NCI-H2081 treated with DMSO at 0.1 percent for 48 hours (cell line): ENCODE measurements around the gene FAM53B.
"Not testable (repeated sequence)": the region's sequence is repeated elsewhere in the genome, so short reads cannot be mapped to it uniquely, and the experiment has no call there.

Source experiments
- DNase-seq: peaks from one replicate; lab custom pipeline; 2025; lab: John Stamatoyannopoulos, UW

The FAM53B gene

DNA sequence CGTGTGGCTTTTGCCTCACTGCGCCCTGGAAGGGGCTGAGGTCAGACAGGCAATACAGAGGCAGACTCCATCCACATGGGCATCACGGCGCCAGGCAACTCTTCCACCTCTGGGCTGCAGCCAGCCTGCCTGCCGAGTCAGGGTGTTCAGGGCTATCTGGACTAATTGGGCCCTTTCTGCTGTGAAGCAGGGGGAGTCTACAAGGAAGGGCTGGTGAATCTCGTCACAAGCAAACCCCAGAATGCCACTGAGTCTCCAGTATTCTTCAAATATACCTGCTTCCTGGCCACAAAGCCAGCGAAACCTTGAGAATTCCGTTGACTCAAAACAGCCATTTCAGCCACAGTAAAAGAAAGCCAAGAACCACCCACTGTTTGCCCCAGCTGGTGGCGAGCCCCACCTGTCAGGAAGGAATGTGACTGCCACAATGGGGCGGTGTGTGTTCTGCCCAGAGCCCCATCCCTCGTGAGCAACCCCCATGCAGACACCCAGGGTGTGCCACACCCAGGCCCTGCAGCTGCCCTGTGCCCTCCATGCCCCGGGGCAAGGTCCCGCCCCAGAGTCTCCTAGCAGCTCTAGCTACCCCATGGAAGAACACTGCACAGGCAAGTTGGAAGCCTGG is 117.3 kb downstream of the FAM53B start:
- DNase-seq, result no peak

DNA sequence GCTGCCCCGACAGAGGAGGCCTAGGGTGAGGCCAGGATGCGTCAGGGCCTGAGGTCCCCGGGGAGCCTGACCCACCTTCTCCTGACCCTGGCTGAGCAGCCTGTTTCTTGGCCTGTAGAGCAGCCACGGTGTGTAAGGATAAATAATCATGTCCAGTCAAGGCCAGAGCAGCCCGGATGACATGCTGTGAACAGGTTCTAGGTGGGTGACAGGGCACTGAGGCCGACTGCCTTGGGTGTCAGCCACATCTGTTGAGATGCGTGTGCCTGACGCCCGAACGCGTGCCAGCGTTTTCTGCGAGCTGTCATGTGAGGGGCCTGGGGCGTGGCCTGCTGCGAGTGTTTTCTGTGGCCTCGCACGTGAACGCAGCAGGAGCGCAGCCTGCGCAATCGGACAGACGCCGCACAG is 118.3 kb downstream of the FAM53B start:
- DNase-seq, result no peak

GRCh38 chr10:124624895-124625294 is 119.3 kb downstream of the FAM53B start:
- DNase-seq, result no peak

DNA sequence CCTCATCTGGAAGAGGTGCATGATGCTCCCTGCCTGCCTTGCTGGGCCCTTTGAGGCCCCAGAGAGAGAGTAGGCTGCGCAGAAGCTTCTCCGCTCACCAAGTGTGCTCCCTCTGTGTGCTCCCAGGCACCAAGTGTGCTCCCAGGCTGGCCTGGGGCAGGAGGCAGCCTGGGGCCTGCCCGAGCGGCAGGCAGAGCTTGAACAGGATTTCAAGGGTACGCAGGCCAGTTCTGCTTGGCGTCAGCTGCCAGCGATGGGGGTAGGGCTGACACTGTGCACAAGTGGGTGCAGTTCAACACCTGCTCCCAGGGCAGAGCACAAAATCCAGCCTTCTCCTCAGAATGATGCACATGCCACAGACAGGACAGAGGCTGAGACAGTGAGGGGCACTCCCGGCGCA is 119.7 kb downstream of the FAM53B start:
- no peak for DNase-seq

DNA sequence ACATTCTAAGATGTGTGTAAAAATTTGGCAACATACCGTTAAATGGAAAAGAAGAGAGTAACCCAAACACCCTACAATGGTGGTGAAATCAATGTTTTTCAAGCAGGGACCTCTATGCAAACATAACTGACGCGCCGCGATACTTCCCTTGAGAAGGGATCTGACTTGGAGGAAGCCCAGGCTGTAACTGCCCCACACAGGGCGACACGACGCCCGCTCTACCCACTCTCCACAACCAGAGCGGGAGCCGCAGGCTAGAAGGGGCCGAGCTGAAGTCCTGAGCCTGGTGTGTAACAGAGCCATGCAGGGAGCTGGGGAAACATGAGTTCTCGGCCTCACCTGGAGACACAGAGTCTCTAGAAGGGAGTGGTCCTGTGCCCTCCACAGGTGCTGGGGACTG is 120.2 kb downstream of the FAM53B start:
- no peak for DNase-seq

DNA sequence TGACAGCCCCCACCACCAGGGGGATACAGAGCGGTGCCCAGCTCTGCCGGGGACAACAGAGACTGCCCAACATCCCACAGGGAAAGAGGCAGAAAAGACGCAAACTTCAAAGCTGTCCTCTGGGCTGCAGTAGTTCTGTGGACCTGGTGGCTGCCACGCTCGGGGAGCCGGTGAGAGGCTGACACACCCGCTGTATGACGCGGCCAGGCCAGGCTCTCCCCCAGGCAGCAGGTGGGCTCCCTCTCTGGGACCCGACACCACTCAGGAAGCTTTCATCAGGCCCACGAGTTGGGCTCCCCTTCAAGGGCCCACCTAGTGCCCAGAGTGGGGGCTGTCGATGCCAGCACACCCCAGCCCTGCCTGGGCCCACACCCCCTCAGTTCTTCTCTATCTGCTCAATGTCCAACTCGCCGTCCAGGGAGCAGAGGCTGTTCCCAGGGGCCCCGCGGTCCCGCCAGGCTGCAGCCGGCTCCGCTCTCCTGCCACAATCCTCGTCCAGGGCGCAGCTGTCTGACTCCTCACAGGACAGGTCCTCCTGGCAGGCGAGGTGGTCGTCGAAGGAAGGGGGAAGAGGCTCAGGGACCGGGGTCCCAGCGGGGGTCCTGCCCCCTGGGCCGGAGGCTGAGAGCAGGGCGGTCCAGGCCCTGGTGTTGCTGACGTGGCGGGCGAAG is 121.2 kb downstream of the FAM53B start:
- DNase-seq, result no peak

GRCh38 chr10:124622158-124622557 is 122.0 kb downstream of the FAM53B start:
- DNase-seq, result no peak

GRCh38 chr10:124621637-124622036 is 122.5 kb downstream of the FAM53B start:
- DNase-seq, result no peak

- DNase-seq, result no peak
Measured at GRCh38 chr10:124619802-124620490, 124.2 kb downstream of the FAM53B start.

- DNase-seq, result no peak
Measured at GRCh38 chr10:124619195-124619594, 125.0 kb downstream of the FAM53B start.

- no peak for DNase-seq
Measured at GRCh38 chr10:124618470-124619073, 125.6 kb downstream of the FAM53B start.

GRCh38 chr10:124616836-124617130 is 127.4 kb downstream of the FAM53B start:
- no peak for DNase-seq

DNA sequence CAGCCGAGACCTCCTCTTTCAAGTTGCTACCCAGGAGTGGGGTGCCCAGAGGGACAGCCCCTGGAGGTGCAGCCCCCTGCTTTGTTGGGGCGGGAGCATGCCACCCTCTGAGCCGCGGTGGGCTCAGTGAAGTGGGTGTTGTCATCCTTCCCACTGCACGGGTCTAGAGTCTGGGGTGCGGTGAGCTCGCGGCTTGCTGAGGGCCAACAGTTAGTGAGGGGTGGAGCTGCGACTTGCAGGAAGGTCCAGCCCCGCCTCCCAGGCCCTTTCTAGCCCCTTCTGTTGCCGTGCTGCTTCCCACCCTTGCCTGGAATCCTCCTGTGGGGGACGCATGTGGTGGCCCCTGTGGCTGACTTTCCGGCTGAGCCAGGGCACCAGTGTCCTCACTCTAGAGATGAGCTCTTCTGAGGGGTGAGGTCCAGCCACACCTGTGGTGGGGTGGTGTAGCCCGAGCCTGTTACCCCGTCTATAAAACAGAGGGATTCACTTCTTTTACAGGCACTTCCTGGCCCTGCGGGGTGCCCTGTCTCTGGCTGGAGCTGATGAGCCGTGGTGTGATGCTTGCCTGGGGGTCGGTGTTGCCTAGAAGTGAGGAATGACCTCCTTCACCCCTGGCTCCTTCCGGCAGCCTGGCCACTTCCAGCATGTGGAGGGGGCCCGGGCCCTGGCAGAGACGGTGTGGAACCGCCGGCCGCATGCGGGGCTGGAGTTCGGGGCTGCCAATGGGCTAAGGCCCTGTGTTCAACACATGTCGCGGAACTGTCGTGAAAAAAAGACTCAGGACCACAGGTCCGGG is 127.9 kb downstream of the FAM53B start:
- no peak for DNase-seq

DNA sequence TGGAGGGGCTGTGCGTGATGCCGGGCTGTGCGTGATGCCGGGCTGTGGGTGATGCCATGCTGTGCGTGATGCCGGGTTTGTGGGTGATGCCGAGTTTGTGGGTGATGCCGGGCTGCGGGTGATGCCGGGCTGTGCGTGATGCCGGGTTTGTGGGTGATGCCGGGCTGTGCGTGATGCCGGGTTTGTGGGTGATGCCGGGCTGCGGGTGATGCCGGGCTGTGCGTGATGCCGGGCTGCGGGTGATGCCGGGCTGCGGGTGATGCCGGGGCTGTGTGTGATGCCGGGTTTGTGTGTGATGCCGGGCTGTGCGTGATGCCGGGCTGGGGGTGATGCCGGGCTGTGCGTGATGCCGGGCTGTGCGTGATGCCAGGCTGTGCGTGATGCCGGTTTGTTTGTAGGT is 128.9 kb downstream of the FAM53B start:
- no peak for DNase-seq

- no peak for DNase-seq
Measured at GRCh38 chr10:124614003-124614659, 130.0 kb downstream of the FAM53B start.

DNA sequence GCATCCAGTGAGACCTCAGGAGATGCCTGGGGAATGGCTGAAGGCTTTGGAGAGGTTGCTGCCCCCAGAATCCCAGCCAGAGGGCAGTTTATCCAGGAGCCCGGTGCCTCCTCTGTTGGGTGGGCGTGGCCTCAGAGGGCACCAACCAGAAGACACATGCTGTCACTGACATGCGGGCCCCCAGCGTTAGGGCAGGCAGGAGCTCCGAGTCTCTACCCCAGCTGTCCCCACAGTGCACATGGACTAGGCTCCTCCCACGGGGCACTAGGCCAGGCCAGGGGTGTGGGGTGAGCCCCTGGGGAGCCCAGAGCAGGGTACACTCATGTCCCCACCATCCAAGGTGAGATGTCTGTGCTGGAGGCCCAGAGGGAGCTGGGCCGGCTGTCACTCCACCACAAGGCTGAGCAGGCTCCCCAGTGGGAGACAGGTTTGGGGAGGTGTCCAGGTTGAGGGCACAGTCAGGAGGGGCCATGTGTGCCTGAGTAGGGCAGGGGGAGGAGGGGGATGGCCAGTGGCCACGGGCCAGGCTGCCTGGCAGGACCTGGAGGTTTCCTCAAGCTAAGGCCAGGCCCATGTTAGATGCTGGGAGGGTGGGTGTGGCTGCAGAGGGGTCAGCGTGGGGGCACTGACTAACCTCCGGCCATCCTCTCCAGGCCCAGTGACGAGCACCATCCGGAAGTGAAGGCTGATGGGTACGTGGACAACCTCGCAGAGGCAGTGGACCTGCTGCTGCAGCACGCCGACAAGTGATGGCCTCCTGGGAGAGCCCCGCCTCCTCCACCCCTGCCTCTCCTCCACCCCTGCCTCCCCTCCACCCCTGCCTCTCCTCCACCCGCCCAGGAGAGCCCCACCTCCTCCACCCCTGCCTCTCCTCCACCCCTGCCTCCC is 131.3 kb downstream of the FAM53B start:
- no peak for DNase-seq

GRCh38 chr10:124611738-124612137 is 132.4 kb downstream of the FAM53B start:
- DNase-seq, result no peak

- not testable (repeated sequence) for DNase-seq
Measured at GRCh38 chr10:124610851-124611250, 133.3 kb downstream of the FAM53B start.

DNA sequence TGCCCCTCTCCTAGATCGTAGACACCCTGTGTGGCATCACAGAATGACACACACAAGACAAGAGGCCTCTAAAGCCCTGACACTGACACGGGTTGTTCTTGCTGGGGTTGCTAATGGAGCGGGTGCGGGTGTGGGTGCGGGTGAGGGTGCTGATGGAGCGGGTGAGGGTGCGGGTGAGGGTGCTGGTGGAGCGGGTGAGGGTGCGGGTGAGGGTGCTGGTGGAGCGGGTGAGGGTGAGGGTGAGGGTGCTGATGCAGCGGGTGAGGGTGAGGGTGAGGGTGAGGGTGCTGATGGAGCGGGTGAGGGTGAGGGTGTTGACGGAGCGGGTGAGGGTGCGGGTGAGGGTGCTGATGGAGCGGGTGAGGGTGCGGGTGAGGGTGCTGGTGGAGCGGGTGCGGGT is 134.0 kb downstream of the FAM53B start:
- not testable (repeated sequence) for DNase-seq

DNA sequence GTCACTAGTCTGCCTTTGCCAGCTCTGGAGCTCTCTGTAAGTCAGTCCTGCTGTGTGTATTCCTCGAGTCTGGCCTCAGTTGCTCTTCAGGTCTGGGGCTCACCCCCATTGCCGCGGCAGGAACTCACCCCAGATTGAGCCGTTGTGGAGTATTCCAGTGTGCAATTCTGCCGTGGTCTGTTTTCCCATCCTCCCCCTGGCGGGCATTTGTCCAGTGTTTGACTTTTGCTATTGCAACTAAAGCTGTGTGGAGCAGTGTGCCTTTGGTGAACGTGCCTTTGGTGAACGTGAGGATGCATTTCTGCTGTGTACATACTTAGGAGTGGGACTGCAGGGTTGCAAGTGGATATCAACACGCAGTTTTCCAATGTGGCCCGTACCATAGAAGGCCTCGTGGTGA is 134.5 kb downstream of the FAM53B start:
- no peak for DNase-seq
